ENCODE measurements around the gene MAD2L2. TPM values are rescaled to one million over a fixed set of nuclear protein-coding genes. Genes with fewer than 3 reads are reported as not detected.

MAD2L2 gene
- total RNA-seq, 1 donor: 30.7 TPM

- no peak overlapping the region for H3K4me3 ChIP-seq (ENCODE audit: low read depth, low read length)
- DNase-seq (ENCODE audit: low read depth): no peak
- TF ChIP-seq CTCF (IDR thresholded peaks at IDR 0.05; ENCODE audit: insufficient read depth, low read depth, low read length): no peak
These were observed 25.3 kb upstream of the MAD2L2 start for GRCh38 chr1:11706292-11706691.

GRCh38 chr1:11705596-11705995 is 24.6 kb upstream of the MAD2L2 start:
- no peak for TF ChIP-seq CTCF (IDR thresholded peaks at IDR 0.05; ENCODE audit: insufficient read depth, low read depth, low read length)
- DNase-seq (ENCODE audit: low read depth): no peak
- no peak overlapping the region for H3K4me3 ChIP-seq (ENCODE audit: low read depth, low read length)

- DNase-seq (ENCODE audit: low read depth): no peak
- no peak overlapping the region for H3K4me3 ChIP-seq (ENCODE audit: low read depth, low read length)
- TF ChIP-seq CTCF (IDR thresholded peaks at IDR 0.05; ENCODE audit: insufficient read depth, low read depth, low read length): no peak
These were observed 23.9 kb upstream of the MAD2L2 start for GRCh38 chr1:11704691-11705475.

GRCh38 chr1:11704194-11704529 is 23.2 kb upstream of the MAD2L2 start:
- no peak overlapping the region for H3K4me3 ChIP-seq (ENCODE audit: low read depth, low read length)
- no peak for DNase-seq (ENCODE audit: low read depth)
- no peak for TF ChIP-seq CTCF (IDR thresholded peaks at IDR 0.05; ENCODE audit: insufficient read depth, low read depth, low read length)

GRCh38 chr1:11703357-11704193 is 22.6 kb upstream of the MAD2L2 start:
- H3K4me3 ChIP-seq (ENCODE audit: low read depth, low read length): no peak overlapping the region
- no peak for DNase-seq (ENCODE audit: low read depth)
- no peak for TF ChIP-seq CTCF (IDR thresholded peaks at IDR 0.05; ENCODE audit: insufficient read depth, low read depth, low read length)

GRCh38 chr1:11701981-11702803 is 21.2 kb upstream of the MAD2L2 start:
- no peak overlapping the region for H3K4me3 ChIP-seq (ENCODE audit: low read depth, low read length)
- DNase-seq (ENCODE audit: low read depth): no peak
- TF ChIP-seq CTCF (IDR thresholded peaks at IDR 0.05; ENCODE audit: insufficient read depth, low read depth, low read length): no peak

All from fibroblast of villous mesenchyme (primary cell).